ENCODE measurements around the gene SDK1.

SDK1 gene

GRCh38 chr7:3639253-3639652, 338.2 kb downstream of the SDK1 start (continued):
- TF ChIP-seq ZNF837 (tag by site-specific recombination; IDR thresholded peaks at IDR 0.05) (no peak), ZNF112 (tag by site-specific recombination; IDR thresholded peaks at IDR 0.05) (no peak), ZNF211 (tag by site-specific recombination; IDR thresholded peaks at IDR 0.05; ENCODE audit: low read depth) (no peak), ZBTB21 (tag by site-specific recombination; IDR thresholded peaks at IDR 0.05) (no peak), ZNF677 (tag by site-specific recombination; IDR thresholded peaks at IDR 0.05) (no peak), ZNF623 (tag by site-specific recombination; IDR thresholded peaks at IDR 0.05) (no peak), ZNF155 (tag by site-specific recombination; IDR thresholded peaks at IDR 0.05) (no peak), ZNF292 (tag by site-specific recombination; IDR thresholded peaks at IDR 0.05; ENCODE audit: borderline replicate concordance, low read depth) (no peak), ZNF658 (tag by site-specific recombination; IDR thresholded peaks at IDR 0.05) (no peak), ZNF335 (tag by site-specific recombination; conservative IDR thresholded peaks at IDR 0.05) (no peak)

- Histone ChIP-seq H3K9me3 (ENCODE audit: control insufficient read depth, insufficient read depth, low read depth, low read length) (no peaks in the 10 kb centered on the region), H3K27ac (ENCODE audit: extremely low read depth, low read depth, low read length) (no peak overlapping the region), H3K4me1 (ENCODE audit: control insufficient read depth, insufficient read depth, low read length) (no peaks in the 10 kb centered on the region), H3K4me3 (ENCODE audit: low read depth, low read length) (no peak overlapping the region), H3K36me3 (ENCODE audit: control insufficient read depth in 2 of 2, insufficient read depth in 1 of 2, low read length in 2 of 2) (peaks cover 0 to 9% of the 10 kb centered on the region in 2 experiments; a peak in 2 of 3 replicates)
- TF ChIP-seq ZNF530 (tag by site-specific recombination; IDR thresholded peaks at IDR 0.05; ENCODE audit: low read depth) (no peak), ZNF292 (tag by site-specific recombination; IDR thresholded peaks at IDR 0.05; ENCODE audit: borderline replicate concordance, low read depth) (no peak), ZFP69B (tag by site-specific recombination; IDR thresholded peaks at IDR 0.05) (no peak), ZSCAN23 (tag by site-specific recombination; IDR thresholded peaks at IDR 0.05) (no peak), HOXC10 (CRISPR knock-in tag; IDR thresholded peaks at IDR 0.05) (no peak)
- POLR2A ChIA-PET, result no interaction called here
- CTCF ChIA-PET, result no interaction called here
Observed at GRCh38 chr7:3641582-3641981, 340.5 kb downstream of the SDK1 start.

GRCh38 chr7:3643091-3643490, 342.0 kb downstream of the SDK1 start:
- peaks cover 0 to 9% of the 10 kb centered on the region in 2 experiments; a peak in 2 of 3 replicates for H3K36me3 ChIP-seq (ENCODE audit: control insufficient read depth in 2 of 2, insufficient read depth in 1 of 2, low read length in 2 of 2)
- ChIA-PET POLR2A (no interaction called here), CTCF (no interaction called here)
- no peak overlapping the region for H3K4me3 ChIP-seq (ENCODE audit: low read depth, low read length)
- TF ChIP-seq ZNF311 (tag by site-specific recombination; IDR thresholded peaks at IDR 0.05; ENCODE audit: borderline replicate concordance) (no peak), TRIM28 (IDR thresholded peaks at IDR 0.05; ENCODE audit: borderline replicate concordance, low read length) (no peak), ZBTB17 (tag by site-specific recombination; IDR thresholded peaks at IDR 0.05) (no peak), ZNF549 (tag by site-specific recombination; IDR thresholded peaks at IDR 0.05) (no peak), ZNF16 (tag by site-specific recombination; IDR thresholded peaks at IDR 0.05; ENCODE audit: low read depth) (no peak), HOXC10 (CRISPR knock-in tag; IDR thresholded peaks at IDR 0.05) (no peak), CTCF (tag by site-specific recombination; IDR thresholded peaks at IDR 0.05) (no peak)
- no peak overlapping the region for H3K27ac ChIP-seq (ENCODE audit: extremely low read depth, low read depth, low read length)
- H3K9me3 ChIP-seq (ENCODE audit: control insufficient read depth, insufficient read depth, low read depth, low read length), result no peaks in the 10 kb centered on the region
- no peaks in the 10 kb centered on the region for H3K4me1 ChIP-seq (ENCODE audit: control insufficient read depth, insufficient read depth, low read length)

- H3K9me3 ChIP-seq (ENCODE audit: control insufficient read depth, insufficient read depth, low read depth, low read length), result no peaks in the 10 kb centered on the region
- no peak overlapping the region for H3K4me3 ChIP-seq (ENCODE audit: low read depth, low read length)
- ChIA-PET CTCF (interaction anchor here (0.7 kb wide), 1 partner anchor 421 kb away, joined by 3 read pairs; no protein-coding TSS in a partner anchor), POLR2A (no interaction called here)
- no peaks in the 10 kb centered on the region for H3K4me1 ChIP-seq (ENCODE audit: control insufficient read depth, insufficient read depth, low read length)
- no peak overlapping the region for H3K27ac ChIP-seq (ENCODE audit: extremely low read depth, low read depth, low read length)
- H3K36me3 ChIP-seq (ENCODE audit: control insufficient read depth in 2 of 2, insufficient read depth in 1 of 2, low read length in 2 of 2), result no peaks in the 10 kb centered on the region; a peak in 1 of 3 replicates
- TF ChIP-seq HOXD13 (CRISPR knock-in tag; IDR thresholded peaks at IDR 0.05; ENCODE audit: borderline replicate concordance) (no peak), ZNF645 (tag by site-specific recombination; IDR thresholded peaks at IDR 0.05) (no peak), ZNF473 (tag by site-specific recombination; IDR thresholded peaks at IDR 0.05) (no peak), SALL2 (tag by site-specific recombination; IDR thresholded peaks at IDR 0.05; ENCODE audit: borderline replicate concordance) (no peak), PRDM6 (tag by site-specific recombination; IDR thresholded peaks at IDR 0.05) (no peak), ZNF514 (tag by site-specific recombination; IDR thresholded peaks at IDR 0.05) (no peak)
Observed at GRCh38 chr7:3648276-3648675, 347.2 kb downstream of the SDK1 start.

Measured in HEK293 (cell line).